HL-60/S4 (cell line): ENCODE results near the gene WDR36.

Source experiments
- in situ Hi-C: fragments of 300-500 bp; cut with MboI; formaldehyde crosslinking; loops from 2 replicates; pipeline ENCODE4 v1.14.3; 2022; ENCODE audit warnings: low sequenced_read_pairs

WDR36 gene

GRCh38 chr5:111134087-111134486 lies 41.9 kb downstream of the WDR36 start:
- in situ Hi-C loops = loop anchor here (25.0 kb wide), 1 partner anchor 1028 kb away; no protein-coding TSS in a partner anchor

- in situ Hi-C loops = loop anchor here (25.0 kb wide), 1 partner anchor 1027 kb away; no protein-coding TSS in a partner anchor
These were observed 42.7 kb downstream of the WDR36 start for GRCh38 chr5:111134864-111135263.

- in situ Hi-C loops = loop anchor here (25.0 kb wide), 1 partner anchor 1027 kb away; no protein-coding TSS in a partner anchor
These were observed 43.2 kb downstream of the WDR36 start for GRCh38 chr5:111135363-111135762.

- in situ Hi-C loops = loop anchor here (25.0 kb wide), 1 partner anchor 1026 kb away; no protein-coding TSS in a partner anchor
These were observed 43.8 kb downstream of the WDR36 start for GRCh38 chr5:111135946-111136345.

- in situ Hi-C loops = loop anchor here (25.0 kb wide), 1 partner anchor 1024 kb away; no protein-coding TSS in a partner anchor
These were observed 45.9 kb downstream of the WDR36 start for GRCh38 chr5:111138096-111138495.

GRCh38 chr5:111141471-111141870 lies 49.3 kb downstream of the WDR36 start:
- in situ Hi-C loops = loop anchor here (25.0 kb wide), 1 partner anchor 1021 kb away; no protein-coding TSS in a partner anchor

- in situ Hi-C loops = loop anchor here (25.0 kb wide), 1 partner anchor 1019 kb away; no protein-coding TSS in a partner anchor
These were observed 50.8 kb downstream of the WDR36 start for GRCh38 chr5:111142932-111143331.

GRCh38 chr5:111143910-111144309 lies 51.8 kb downstream of the WDR36 start:
- in situ Hi-C loops = loop anchor here (25.0 kb wide), 1 partner anchor 1018 kb away; no protein-coding TSS in a partner anchor

- in situ Hi-C loops = loop anchor here (25.0 kb wide), 1 partner anchor 1018 kb away; no protein-coding TSS in a partner anchor
These were observed 52.3 kb downstream of the WDR36 start for GRCh38 chr5:111144352-111144930.

GRCh38 chr5:111146053-111146452 lies 53.9 kb downstream of the WDR36 start:
- in situ Hi-C loops = loop anchor here (25.0 kb wide), 1 partner anchor 1016 kb away; no protein-coding TSS in a partner anchor

GRCh38 chr5:111147502-111147901 lies 55.4 kb downstream of the WDR36 start:
- in situ Hi-C loops = loop anchor here (25.0 kb wide), 1 partner anchor 1015 kb away; no protein-coding TSS in a partner anchor

GRCh38 chr5:111151998-111152397 lies 59.9 kb downstream of the WDR36 start:
- in situ Hi-C loops = no loop called here

GRCh38 chr5:111153483-111153882 lies 61.3 kb downstream of the WDR36 start:
- in situ Hi-C loops = no loop called here

- in situ Hi-C loops = no loop called here
These were observed 61.8 kb downstream of the WDR36 start for GRCh38 chr5:111153945-111154344.

GRCh38 chr5:111158105-111158744 lies 66.1 kb downstream of the WDR36 start:
- in situ Hi-C loops = no loop called here

- in situ Hi-C loops = no loop called here
These were observed 67.7 kb downstream of the WDR36 start for GRCh38 chr5:111159845-111160244.

GRCh38 chr5:111163000-111163399 lies 70.9 kb downstream of the WDR36 start:
- in situ Hi-C loops = no loop called here

- in situ Hi-C loops = no loop called here
These were observed 72.9 kb downstream of the WDR36 start for GRCh38 chr5:111165058-111165457.

GRCh38 chr5:111167551-111167950 lies 75.4 kb downstream of the WDR36 start:
- in situ Hi-C loops = no loop called here

- in situ Hi-C loops = no loop called here
These were observed 76.5 kb downstream of the WDR36 start for GRCh38 chr5:111168608-111169007.

GRCh38 chr5:111169269-111169668 lies 77.1 kb downstream of the WDR36 start:
- in situ Hi-C loops = no loop called here

GRCh38 chr5:111170279-111170678 lies 78.1 kb downstream of the WDR36 start:
- in situ Hi-C loops = no loop called here
